ENCODE measurements around the gene GNG7. TPM values are rescaled to one million over a fixed set of nuclear protein-coding genes. Genes with fewer than 3 reads are reported as not detected.
A peak's percentile ranks its signal among the peaks of the same experiment; 100 is the strongest.
"Not testable (repeated sequence)": the region's sequence is repeated elsewhere in the genome, so short reads cannot be mapped to it uniquely, and the experiment has no call there.

The GNG7 gene
- total RNA-seq, 1 donor from 2014 or later = 0.13 TPM

- Mint-ChIP-seq H3K9me3 (peaks cover 2% of the 10 kb centered on the region), H3K4me1 (ENCODE audit: low read depth) (peaks cover 38% of the 10 kb centered on the region), H3K27me3 (ENCODE audit: insufficient read depth) (peaks cover 12% of the 10 kb centered on the region), H3K36me3 (ENCODE audit: low read depth) (peaks cover 2% of the 10 kb centered on the region), H3K4me3 (peak overlapping the region; percentile 66), H3K27ac (no peak overlapping the region)
- intact Hi-C loops (cut with micrococcal nuclease) = loop anchor here (2.0 to 10.0 kb wide), 4 partner anchors 31 to 455 kb away; partner anchors contain the start of gene AP3D1
- no peak for DNase-seq (ENCODE audit: low spot score)
These were observed 92.9 kb downstream of the GNG7 start for GRCh38 chr19:2609389-2610116.

- intact Hi-C loops (cut with micrococcal nuclease) = loop anchor here (2.0 kb wide), 1 partner anchor 56 kb away; no protein-coding TSS in a partner anchor
- H3K4me1 Mint-ChIP-seq (ENCODE audit: low read depth) = peaks cover 33% of the 10 kb centered on the region
These were observed 93.5 kb downstream of the GNG7 start for GRCh38 chr19:2609034-2609388.

GRCh38 chr19:2608602-2608922, 93.9 kb downstream of the GNG7 start:
- H3K9me3 Mint-ChIP-seq = no peaks in the 10 kb centered on the region

More at GRCh38 chr19:2609034-2609388, 93.5 kb downstream of the GNG7 start:
- not testable (repeated sequence) for H3K27me3 Mint-ChIP-seq (ENCODE audit: insufficient read depth); DNase-seq (ENCODE audit: low spot score); H3K9me3 Mint-ChIP-seq; H3K4me3 Mint-ChIP-seq; H3K36me3 Mint-ChIP-seq (ENCODE audit: low read depth)
- peak overlapping the region; percentile 11 for H3K27ac Mint-ChIP-seq

GRCh38 chr19:2607712-2608601, 94.5 kb downstream of the GNG7 start:
- H3K4me1 Mint-ChIP-seq (ENCODE audit: low read depth) = peaks cover 22% of the 10 kb centered on the region
- H3K9me3 Mint-ChIP-seq = no peaks in the 10 kb centered on the region
- DNase-seq (ENCODE audit: low spot score) = peak; percentile 52
- H3K36me3 Mint-ChIP-seq (ENCODE audit: low read depth) = no peaks in the 10 kb centered on the region
- H3K27ac Mint-ChIP-seq = peak overlapping the region; percentile 79
- peak overlapping the region; percentile 71 for H3K4me3 Mint-ChIP-seq
- peaks cover 9% of the 10 kb centered on the region for H3K27me3 Mint-ChIP-seq (ENCODE audit: insufficient read depth)
- intact Hi-C loops (cut with micrococcal nuclease) = loop anchor here (1.0 to 2.0 kb wide), 4 partner anchors 9 to 132 kb away; partner anchors contain the start of gene GADD45B

More at GRCh38 chr19:2608602-2608922, 93.9 kb downstream of the GNG7 start:
- Mint-ChIP-seq H3K27ac (no peak overlapping the region), H3K4me1 (ENCODE audit: low read depth) (peaks cover 28% of the 10 kb centered on the region), H3K27me3 (ENCODE audit: insufficient read depth) (peaks cover 9% of the 10 kb centered on the region), H3K36me3 (ENCODE audit: low read depth) (no peaks in the 10 kb centered on the region), H3K4me3 (no peak overlapping the region)
- no peak for DNase-seq (ENCODE audit: low spot score)
- intact Hi-C loops (cut with micrococcal nuclease) = loop anchor here (1.0 to 2.0 kb wide), 4 partner anchors 9 to 132 kb away; partner anchors contain the start of gene GADD45B

GRCh38 chr19:2606774-2607173, 95.7 kb downstream of the GNG7 start:
- intact Hi-C loops (cut with micrococcal nuclease); H3K27ac Mint-ChIP-seq; DNase-seq (ENCODE audit: low spot score); H3K36me3 Mint-ChIP-seq (ENCODE audit: low read depth); H3K9me3 Mint-ChIP-seq; H3K4me3 Mint-ChIP-seq: not testable (repeated sequence)
- Mint-ChIP-seq H3K27me3 (ENCODE audit: insufficient read depth) (peaks cover 11% of the 10 kb centered on the region), H3K4me1 (ENCODE audit: low read depth) (peaks cover 22% of the 10 kb centered on the region)

GRCh38 chr19:2605889-2606288, 96.6 kb downstream of the GNG7 start:
- intact Hi-C loops (cut with micrococcal nuclease) = not testable (repeated sequence)
- H3K4me1 Mint-ChIP-seq (ENCODE audit: low read depth) = peaks cover 22% of the 10 kb centered on the region

GRCh38 chr19:2604747-2605329, 97.7 kb downstream of the GNG7 start:
- Mint-ChIP-seq H3K4me3 (no peak overlapping the region), H3K27me3 (ENCODE audit: insufficient read depth) (peaks cover 15% of the 10 kb centered on the region), H3K4me1 (ENCODE audit: low read depth) (peaks cover 22% of the 10 kb centered on the region), H3K27ac (no peak overlapping the region), H3K36me3 (ENCODE audit: low read depth) (no peaks in the 10 kb centered on the region), H3K9me3 (no peaks in the 10 kb centered on the region)
- intact Hi-C loops (cut with micrococcal nuclease) = no loop called here
- no peak for DNase-seq (ENCODE audit: low spot score)

More at GRCh38 chr19:2605889-2606288, 96.6 kb downstream of the GNG7 start:
- H3K27ac Mint-ChIP-seq; H3K4me3 Mint-ChIP-seq; DNase-seq (ENCODE audit: low spot score); H3K36me3 Mint-ChIP-seq (ENCODE audit: low read depth); H3K9me3 Mint-ChIP-seq: not testable (repeated sequence)
- peaks cover 17% of the 10 kb centered on the region for H3K27me3 Mint-ChIP-seq (ENCODE audit: insufficient read depth)

- Mint-ChIP-seq H3K27me3 (ENCODE audit: insufficient read depth) (peaks cover 13% of the 10 kb centered on the region), H3K4me3 (no peak overlapping the region), H3K4me1 (ENCODE audit: low read depth) (peaks cover 20% of the 10 kb centered on the region), H3K9me3 (no peaks in the 10 kb centered on the region), H3K27ac (no peak overlapping the region), H3K36me3 (ENCODE audit: low read depth) (no peaks in the 10 kb centered on the region)
- intact Hi-C loops (cut with micrococcal nuclease) = no loop called here
- DNase-seq (ENCODE audit: low spot score) = no peak
These were observed 99.2 kb downstream of the GNG7 start for GRCh38 chr19:2603334-2603733.

- intact Hi-C loops (cut with micrococcal nuclease) = no loop called here
- Mint-ChIP-seq H3K9me3 (no peaks in the 10 kb centered on the region), H3K27ac (no peak overlapping the region), H3K4me1 (ENCODE audit: low read depth) (peaks cover 13% of the 10 kb centered on the region), H3K27me3 (ENCODE audit: insufficient read depth) (peaks cover 9% of the 10 kb centered on the region), H3K36me3 (ENCODE audit: low read depth) (no peaks in the 10 kb centered on the region), H3K4me3 (no peak overlapping the region)
- DNase-seq (ENCODE audit: low spot score) = no peak
These were observed 99.9 kb downstream of the GNG7 start for GRCh38 chr19:2602391-2603181.

GRCh38 chr19:2600914-2601870, 101.3 kb downstream of the GNG7 start:
- DNase-seq (ENCODE audit: low spot score) = no peak
- Mint-ChIP-seq H3K36me3 (ENCODE audit: low read depth) (no peaks in the 10 kb centered on the region), H3K9me3 (no peaks in the 10 kb centered on the region), H3K27ac (peak overlapping the region; percentile 24), H3K27me3 (ENCODE audit: insufficient read depth) (peaks cover 9% of the 10 kb centered on the region), H3K4me3 (no peak overlapping the region), H3K4me1 (ENCODE audit: low read depth) (peaks cover 12% of the 10 kb centered on the region)
- intact Hi-C loops (cut with micrococcal nuclease) = no loop called here

GRCh38 chr19:2594319-2594718, 108.2 kb downstream of the GNG7 start:
- DNase-seq (ENCODE audit: low spot score) = no peak
- H3K4me3 Mint-ChIP-seq = no peak overlapping the region
- H3K27me3 Mint-ChIP-seq (ENCODE audit: insufficient read depth) = peaks cover 29% of the 10 kb centered on the region
- intact Hi-C loops (cut with micrococcal nuclease) = no loop called here
- H3K36me3 Mint-ChIP-seq (ENCODE audit: low read depth) = no peaks in the 10 kb centered on the region
- peaks cover 8% of the 10 kb centered on the region for H3K4me1 Mint-ChIP-seq (ENCODE audit: low read depth)
- H3K27ac Mint-ChIP-seq = no peak overlapping the region
- H3K9me3 Mint-ChIP-seq = peaks cover 5% of the 10 kb centered on the region
